Fibroblast of skin of right quadriceps (primary cell): ENCODE data around the gene MELK.
"Not testable (repeated sequence)": the region's sequence is repeated elsewhere in the genome, so short reads cannot be mapped to it uniquely, and the experiment has no call there.

Experiments used
- DNase-seq: peaks from one replicate; pipeline ENCODE4 v3.0.0-alpha.2; 2013

The MELK gene

DNA sequence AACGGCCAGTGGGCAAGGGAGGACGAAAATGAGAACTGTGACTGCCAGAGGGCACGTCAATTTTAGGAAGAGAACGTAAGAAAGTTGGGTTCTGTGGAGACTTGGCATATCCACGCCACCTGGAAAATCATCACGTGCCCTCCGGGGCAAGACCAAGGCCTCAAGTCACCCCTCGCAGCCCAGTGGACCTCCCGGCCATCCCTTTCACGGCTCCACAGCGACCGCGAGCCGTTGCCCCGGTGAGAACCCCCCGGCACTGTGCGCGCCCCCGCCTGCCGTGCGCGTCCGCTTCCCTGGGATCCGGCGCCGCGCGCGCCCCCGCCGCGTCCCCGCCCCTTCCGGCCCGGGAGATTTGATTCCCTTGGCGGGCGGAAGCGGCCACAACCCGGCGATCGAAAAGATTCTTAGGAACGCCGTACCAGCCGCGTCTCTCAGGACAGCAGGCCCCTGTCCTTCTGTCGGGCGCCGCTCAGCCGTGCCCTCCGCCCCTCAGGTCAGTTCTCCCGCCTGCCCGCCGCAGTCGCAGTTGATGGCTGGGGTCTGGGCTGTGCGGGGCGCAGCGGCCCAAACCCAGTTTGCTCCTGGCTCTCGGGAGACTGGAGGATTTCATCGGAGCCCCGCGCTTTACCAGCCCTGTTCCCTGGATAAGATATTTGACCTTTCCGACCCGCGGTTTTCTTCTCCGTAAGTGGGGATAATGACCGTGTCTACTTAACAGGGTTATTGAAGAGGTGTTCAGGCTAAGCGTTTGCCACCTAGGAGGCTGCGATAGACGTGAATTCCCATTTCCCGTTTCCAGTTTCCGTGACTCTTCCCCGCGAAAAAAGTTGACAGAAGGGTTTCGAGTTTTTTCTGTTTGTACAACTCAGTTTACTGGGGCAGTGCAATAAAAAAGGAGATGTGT lies at the start of gene MELK:
TSS of gene MELK (plus strand) at position 381 of the 904 bp plus-strand sequence. CDS start 8,787 bp downstream, outside the sequence.
- DNase-seq, result peak; percentile 81

- no peak for DNase-seq
Observed at GRCh38 chr9:36530224-36530623, 42.5 kb upstream of the MELK start.

DNA sequence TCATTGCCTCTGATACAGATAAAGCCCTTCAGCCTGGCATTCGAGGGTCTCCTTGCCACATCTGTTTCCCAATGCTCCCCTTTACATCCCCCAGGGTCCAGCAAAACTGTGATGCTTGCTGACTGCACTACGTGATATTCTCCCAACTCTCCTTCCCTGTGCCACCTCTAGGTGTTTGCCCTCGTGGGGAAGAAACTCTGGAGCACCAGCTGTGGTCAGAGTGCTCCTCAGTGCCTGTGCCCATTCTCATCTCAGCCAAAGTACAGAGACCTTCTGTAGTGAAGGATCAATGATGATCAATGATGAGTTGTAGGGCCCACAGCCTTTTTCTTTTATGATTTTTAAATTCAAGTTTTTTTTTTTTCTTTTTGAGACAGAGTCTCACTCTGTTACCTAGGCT lies 40.3 kb upstream of the MELK start:
- DNase-seq, result no peak

DNA sequence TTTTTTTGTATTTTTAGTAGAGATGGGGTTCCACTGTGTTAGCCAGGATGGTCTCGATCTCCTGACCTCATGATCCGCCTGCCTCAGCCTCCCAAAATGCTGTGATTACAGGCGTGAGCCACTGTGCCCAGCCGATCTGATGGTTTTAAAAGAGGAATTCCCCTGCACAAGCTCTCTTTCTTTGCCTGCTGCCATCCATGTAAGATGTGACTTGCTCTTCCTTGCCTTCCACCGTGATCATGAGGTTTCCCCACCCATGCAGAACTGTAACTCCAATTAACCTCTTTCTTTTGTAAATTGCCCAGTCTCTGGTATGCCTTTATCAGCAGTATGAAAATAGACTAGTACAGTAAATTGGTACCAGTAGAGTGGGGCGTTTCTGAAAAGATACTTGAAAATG lies 39.0 kb upstream of the MELK start:
- not testable (repeated sequence) for DNase-seq

DNA sequence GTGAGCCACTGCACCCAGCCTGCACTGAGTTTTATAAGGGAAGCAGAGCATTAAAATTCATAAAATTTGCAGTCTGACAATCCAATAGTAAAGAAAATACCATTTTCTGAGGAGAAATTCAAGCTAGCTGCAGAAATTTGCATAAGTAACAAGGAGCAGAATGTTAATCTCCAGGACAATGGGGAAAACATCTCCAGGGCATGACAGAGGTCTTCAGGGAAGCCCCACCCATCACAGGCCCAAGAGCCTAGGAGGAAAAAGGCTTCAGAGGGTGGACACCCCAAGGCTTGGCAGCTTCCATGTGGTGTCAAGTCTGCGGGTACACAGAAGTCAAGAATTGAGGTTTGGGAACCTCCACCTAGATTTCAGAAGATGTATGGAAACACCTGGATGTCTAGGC lies 37.6 kb upstream of the MELK start:
- no peak for DNase-seq

- no peak for DNase-seq
Observed at GRCh38 chr9:36537861-36538260, 34.8 kb upstream of the MELK start.

GRCh38 chr9:36542355-36542754 lies 30.3 kb upstream of the MELK start:
- DNase-seq, result no peak

DNA sequence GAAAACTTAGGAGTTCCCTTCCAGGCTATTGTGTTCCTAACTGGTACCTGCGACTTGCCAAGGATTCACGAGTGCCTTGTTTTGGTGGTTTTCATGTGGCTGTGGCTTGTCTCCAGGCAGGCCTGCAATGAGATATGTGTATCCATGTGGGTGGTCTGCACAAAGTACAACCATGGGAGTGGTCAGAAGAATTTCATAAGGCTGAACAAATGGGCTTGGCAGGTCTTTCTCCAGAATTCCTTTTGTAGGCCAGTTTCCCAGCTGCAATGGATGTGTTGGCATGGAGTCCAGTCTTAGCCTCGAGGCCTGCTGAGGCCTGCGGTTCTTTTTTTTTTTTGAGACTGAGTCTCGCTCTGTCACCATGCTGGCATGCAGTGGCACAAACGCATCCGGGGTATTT lies 28.8 kb upstream of the MELK start:
- peak; percentile 3 for DNase-seq

DNA sequence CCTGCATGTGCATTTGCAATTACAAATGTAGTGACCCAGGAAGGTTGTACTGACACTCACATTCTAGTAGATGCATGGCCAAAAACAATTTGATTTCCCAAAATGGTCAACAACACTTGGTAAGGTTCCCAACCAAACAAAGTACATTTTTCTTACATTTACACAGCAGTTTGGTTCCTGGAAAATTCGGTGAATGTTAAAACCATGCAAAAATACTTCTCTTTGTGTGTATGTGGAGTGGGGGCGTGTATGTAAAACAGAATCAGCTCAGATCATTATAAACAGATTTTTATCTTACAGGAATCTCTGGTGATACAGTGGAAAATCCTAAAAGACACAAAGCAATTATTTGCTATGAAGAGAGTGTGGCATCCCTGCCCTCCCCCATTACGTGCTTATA lies 25.1 kb upstream of the MELK start:
- DNase-seq, result no peak

DNA sequence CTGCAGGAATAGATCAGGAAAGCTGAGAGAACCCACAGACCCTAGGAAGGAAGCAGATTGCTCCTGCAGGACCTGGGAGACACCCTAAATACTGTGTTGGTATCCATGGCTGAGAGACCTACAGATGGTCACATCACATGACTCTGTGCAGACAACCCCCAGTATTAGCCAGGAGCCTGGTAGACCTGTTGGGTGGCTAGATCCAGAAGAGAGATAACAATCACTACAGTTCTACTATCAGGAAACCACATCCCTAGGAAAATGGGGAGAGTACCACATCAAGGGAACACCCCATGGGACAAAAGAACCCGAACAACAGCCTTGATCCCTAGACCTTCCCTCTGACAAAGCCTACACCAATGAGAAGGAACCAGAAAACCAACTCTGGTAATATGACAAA lies 24.2 kb upstream of the MELK start:
- DNase-seq, result no peak

DNA sequence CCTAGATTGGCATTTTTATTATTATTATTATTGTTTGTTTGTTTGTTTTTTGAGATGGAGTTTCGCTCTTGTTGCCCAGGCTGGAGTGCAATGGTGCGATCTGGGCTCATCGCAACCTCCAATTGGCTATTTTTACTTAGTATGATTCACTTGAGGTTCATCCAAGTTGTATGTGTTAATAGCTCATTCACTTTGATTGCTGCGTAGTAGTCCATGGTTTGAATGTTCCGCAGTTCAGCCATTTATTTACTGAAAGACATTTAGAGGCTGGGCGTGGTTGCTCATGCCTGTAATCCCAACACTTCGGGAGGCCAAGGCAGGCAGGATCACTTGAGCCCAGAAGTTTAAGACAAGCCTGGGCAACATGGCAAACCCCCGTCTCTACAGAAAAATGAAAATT lies 22.6 kb upstream of the MELK start:
- no peak for DNase-seq

DNA sequence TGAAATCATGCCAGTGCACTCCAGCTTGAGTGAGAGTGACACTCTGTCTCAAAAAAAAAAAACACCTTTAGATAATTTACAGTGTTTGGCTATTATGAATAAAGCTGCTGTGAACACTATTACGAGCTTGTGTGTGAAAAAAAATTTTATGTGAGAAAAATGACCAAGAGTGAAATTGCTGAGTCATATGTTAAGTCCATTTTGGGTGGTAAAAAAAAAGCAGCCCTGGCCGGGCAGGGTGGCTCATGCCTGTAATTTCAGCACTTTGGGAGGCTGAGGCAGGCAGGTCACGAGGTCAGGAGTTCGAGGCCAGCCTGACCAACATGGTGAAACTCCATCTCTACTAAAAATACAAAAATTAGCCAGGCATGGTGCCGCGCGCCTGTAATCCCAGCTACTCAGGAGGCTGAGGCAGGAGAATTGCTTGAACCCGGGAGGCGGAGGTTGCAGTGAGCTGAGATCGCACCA lies 22.0 kb upstream of the MELK start:
- DNase-seq, result not testable (repeated sequence)

DNA sequence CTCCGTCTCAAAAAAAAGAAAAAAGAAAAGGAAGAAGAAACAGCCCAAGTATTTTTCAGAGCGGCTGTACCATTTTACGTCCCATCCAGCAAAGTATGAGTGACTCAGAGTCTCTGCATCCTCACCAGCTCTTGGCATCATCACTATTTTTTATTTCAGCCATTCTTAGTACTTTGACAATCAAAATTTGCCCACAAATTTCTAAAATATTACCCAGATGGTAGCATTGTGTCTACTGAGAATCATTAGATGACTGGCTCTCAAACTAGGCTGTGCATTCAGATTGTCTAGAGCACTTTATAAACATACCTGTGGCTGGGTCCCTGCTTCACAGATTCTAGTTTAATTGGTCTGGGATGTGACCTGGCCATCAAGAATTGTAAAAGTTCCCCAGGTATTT lies 21.6 kb upstream of the MELK start:
- peak; percentile 18 for DNase-seq

GRCh38 chr9:36551910-36552309 lies 20.8 kb upstream of the MELK start:
- no peak for DNase-seq

GRCh38 chr9:36559036-36559695 lies 13.5 kb upstream of the MELK start:
- peak; percentile 44 for DNase-seq

DNA sequence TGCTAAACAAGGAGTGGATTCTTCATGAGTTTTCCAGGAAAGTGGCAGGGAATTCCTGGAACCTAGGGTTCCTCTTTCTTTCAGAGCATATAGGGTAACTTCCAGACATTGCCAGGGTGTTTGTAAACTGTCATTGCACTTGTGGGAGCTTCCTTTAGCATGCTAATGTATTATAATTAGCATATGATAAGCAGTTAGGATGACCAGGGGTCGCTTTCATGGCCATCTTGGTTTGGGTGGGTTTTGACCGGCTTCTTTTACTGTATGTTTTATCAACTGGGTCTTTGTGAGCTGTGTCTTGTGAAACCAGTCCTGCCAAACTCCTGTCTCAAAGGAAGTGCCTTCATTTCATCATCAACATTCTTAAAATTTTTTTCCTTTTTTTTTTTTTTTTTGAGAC lies 11.9 kb upstream of the MELK start:
- DNase-seq, result peak; percentile 33

DNA sequence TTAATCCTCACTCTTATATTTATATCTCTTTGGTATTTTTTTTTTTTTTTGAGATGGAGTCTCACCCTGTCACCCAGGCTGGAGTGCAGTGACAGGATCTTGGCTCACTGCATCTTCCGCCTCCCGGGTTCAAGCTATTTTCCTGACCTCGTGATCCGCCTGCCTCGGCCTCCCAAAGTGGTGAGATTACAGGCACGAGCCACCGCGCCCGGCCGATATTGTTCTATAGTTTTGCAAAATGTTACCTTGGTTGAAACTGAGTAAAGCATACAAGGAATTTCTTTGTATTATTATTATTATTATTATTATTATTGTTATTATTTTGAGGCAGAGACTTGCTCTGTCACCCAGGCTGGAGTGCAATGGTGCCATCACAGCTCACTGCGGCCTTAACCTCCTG lies 9.9 kb upstream of the MELK start:
- not testable (repeated sequence) for DNase-seq

- DNase-seq, result no peak
Observed at GRCh38 chr9:36566813-36567221, 5.9 kb upstream of the MELK start.

- DNase-seq, result not testable (repeated sequence)
Observed at GRCh38 chr9:36568681-36569080, 4.0 kb upstream of the MELK start.

DNA sequence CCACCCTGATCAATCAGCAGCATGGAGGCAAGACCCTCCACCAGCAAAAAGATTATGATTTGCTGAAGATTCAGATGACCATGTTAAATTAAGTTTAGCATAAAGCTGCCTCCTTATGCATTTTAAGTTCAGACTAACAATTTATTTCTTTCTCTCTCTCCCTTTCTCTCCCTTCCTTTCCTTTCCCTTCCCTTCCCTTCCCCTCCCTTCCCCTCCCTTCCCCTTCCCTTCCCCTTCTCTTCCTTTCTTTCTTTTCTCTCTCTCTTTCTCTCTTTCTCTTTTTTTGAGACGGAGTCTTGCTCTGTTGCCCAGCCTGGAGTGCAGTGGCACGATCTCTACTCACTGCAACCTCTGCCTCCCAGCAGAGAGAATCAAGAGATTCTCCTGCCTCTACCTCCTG lies 1.4 kb upstream of the MELK start:
- no peak for DNase-seq

DNA sequence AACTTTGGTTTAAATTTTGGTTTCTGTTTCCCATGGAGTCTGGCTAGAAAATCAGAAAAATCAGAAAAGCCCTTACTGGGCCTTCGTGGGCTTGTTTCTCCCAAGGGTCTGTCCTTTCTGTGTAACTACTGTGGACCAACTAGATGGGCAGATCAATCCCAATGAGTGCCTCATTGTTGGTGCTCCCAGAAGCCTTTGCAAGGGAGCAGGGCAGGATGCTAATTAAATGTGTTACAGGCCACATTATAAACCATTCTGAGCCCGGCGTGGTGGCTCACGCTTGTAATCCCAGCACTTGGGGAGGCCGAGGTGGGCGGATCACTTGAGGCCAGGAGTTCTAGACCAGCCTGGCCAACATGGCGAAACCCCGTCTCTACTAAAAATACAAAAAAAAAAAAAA lies 1.4 kb downstream of the MELK start:
- not testable (repeated sequence) for DNase-seq

GRCh38 chr9:36575411-36575882 lies 2.8 kb downstream of the MELK start:
- DNase-seq, result peak; percentile 60

- peak; percentile 18 for DNase-seq
Observed at GRCh38 chr9:36576866-36577265, 4.2 kb downstream of the MELK start.
